ENCODE data around the gene SLC22A4.

The SLC22A4 gene

GRCh38 chr5:132281856-132282614 is 12.2 kb upstream of the SLC22A4 start:
- H4K91ac ChIP-seq (ENCODE audit: low read length) = no peak overlapping the region
- H3K9me3 ChIP-seq (ENCODE audit: control insufficient read depth, low read length) = no peaks in the 10 kb centered on the region
- H2AK5ac ChIP-seq (ENCODE audit: low read length, severe bottlenecking) = no peak overlapping the region
- no peak overlapping the region for H3K27ac ChIP-seq (ENCODE audit: low read length, poor library complexity, severe bottlenecking)
- DNase-seq = no peak
- no peak overlapping the region for H2BK15ac ChIP-seq (ENCODE audit: low read depth, poor library complexity, severe bottlenecking)
- no peak overlapping the region for H3K18ac ChIP-seq (ENCODE audit: low read depth in 1 of 2, low read length in 2 of 2)
- no peak overlapping the region for H2BK5ac ChIP-seq (ENCODE audit: low read depth, low read length, poor library complexity, severe bottlenecking)
- H3K4me3 ChIP-seq (ENCODE audit: insufficient read depth in 1 of 2, low read depth in 1 of 2, low read length in 2 of 2) = no peak overlapping the region
- no peak overlapping the region for H3K9ac ChIP-seq (ENCODE audit: low read length)
- H3K27me3 ChIP-seq (ENCODE audit: control insufficient read depth in 1 of 2, insufficient read depth in 1 of 2, low read length in 2 of 2) = no peaks in the 10 kb centered on the region
- H3K4me2 ChIP-seq (ENCODE audit: low read length, poor library complexity, severe bottlenecking) = no peak overlapping the region
- H3K36me3 ChIP-seq (ENCODE audit: control insufficient read depth in 1 of 2, insufficient read depth in 2 of 2, low read depth in 1 of 2, low read length in 2 of 2) = no peaks in the 10 kb centered on the region
- no peak overlapping the region for H3K14ac ChIP-seq (ENCODE audit: low read length in 2 of 2)
- peak overlapping the region in 1 of 2 experiments; percentile 9 for H3K23ac ChIP-seq (ENCODE audit: low read length in 2 of 2)
- no peak overlapping the region for H2BK12ac ChIP-seq (ENCODE audit: low read length in 2 of 2)
- H2AFZ ChIP-seq (ENCODE audit: low read depth, low read length) = no peak overlapping the region
- H3K4ac ChIP-seq (ENCODE audit: low read depth in 1 of 2, low read length in 2 of 2) = no peak overlapping the region
- no peaks in the 10 kb centered on the region for H3K4me1 ChIP-seq (ENCODE audit: control insufficient read depth, insufficient read depth, low read depth, low read length)
- no peak overlapping the region for H2BK120ac ChIP-seq (ENCODE audit: low read depth, low read length)
- no peaks in the 10 kb centered on the region for H3K79me1 ChIP-seq (replicated peaks; ENCODE audit: low read length, poor library complexity, severe bottlenecking)
- H4K8ac ChIP-seq (ENCODE audit: low read length) = no peak overlapping the region
- 87% methylated on average over 9 of the region's 9 CpGs for WGBS

- H4K8ac ChIP-seq (ENCODE audit: low read length) = no peak overlapping the region
- H3K4me2 ChIP-seq (ENCODE audit: low read length, poor library complexity, severe bottlenecking) = no peak overlapping the region
- H3K27me3 ChIP-seq (ENCODE audit: control insufficient read depth in 1 of 2, insufficient read depth in 1 of 2, low read length in 2 of 2) = no peaks in the 10 kb centered on the region
- no peak overlapping the region for H3K23ac ChIP-seq (ENCODE audit: low read length in 2 of 2)
- no peak overlapping the region for H3K18ac ChIP-seq (ENCODE audit: low read depth in 1 of 2, low read length in 2 of 2)
- no peak overlapping the region for H2BK12ac ChIP-seq (ENCODE audit: low read length in 2 of 2)
- H4K91ac ChIP-seq (ENCODE audit: low read length) = no peak overlapping the region
- DNase-seq = peak; percentile 70
- H3K4ac ChIP-seq (ENCODE audit: low read depth in 1 of 2, low read length in 2 of 2) = no peak overlapping the region
- H3K4me1 ChIP-seq (ENCODE audit: control insufficient read depth, insufficient read depth, low read depth, low read length) = no peaks in the 10 kb centered on the region
- no peak overlapping the region for H3K4me3 ChIP-seq (ENCODE audit: insufficient read depth in 1 of 2, low read depth in 1 of 2, low read length in 2 of 2)
- no peak overlapping the region for H2AK5ac ChIP-seq (ENCODE audit: low read length, severe bottlenecking)
- no peak overlapping the region for H2BK5ac ChIP-seq (ENCODE audit: low read depth, low read length, poor library complexity, severe bottlenecking)
- H3K27ac ChIP-seq (ENCODE audit: low read length, poor library complexity, severe bottlenecking) = no peak overlapping the region
- no peaks in the 10 kb centered on the region for H3K9me3 ChIP-seq (ENCODE audit: control insufficient read depth, low read length)
- H2BK15ac ChIP-seq (ENCODE audit: low read depth, poor library complexity, severe bottlenecking) = no peak overlapping the region
- H3K9ac ChIP-seq (ENCODE audit: low read length) = no peak overlapping the region
- H3K14ac ChIP-seq (ENCODE audit: low read length in 2 of 2) = no peak overlapping the region
- peaks cover 2% of the 10 kb centered on the region for H3K79me1 ChIP-seq (replicated peaks; ENCODE audit: low read length, poor library complexity, severe bottlenecking)
- no peak overlapping the region for H2BK120ac ChIP-seq (ENCODE audit: low read depth, low read length)
- no peak overlapping the region for H2AFZ ChIP-seq (ENCODE audit: low read depth, low read length)
- H3K36me3 ChIP-seq (ENCODE audit: control insufficient read depth in 1 of 2, insufficient read depth in 2 of 2, low read depth in 1 of 2, low read length in 2 of 2) = no peaks in the 10 kb centered on the region
- WGBS = 53% methylated on average over 5 of the region's 5 CpGs
Measured at GRCh38 chr5:132283423-132284043, 10.7 kb upstream of the SLC22A4 start.

- Histone ChIP-seq H3K9ac (ENCODE audit: low read length) (no peak overlapping the region), H3K4me2 (ENCODE audit: low read length, poor library complexity, severe bottlenecking) (no peak overlapping the region), H3K27ac (ENCODE audit: low read length, poor library complexity, severe bottlenecking) (no peak overlapping the region), H2BK5ac (ENCODE audit: low read depth, low read length, poor library complexity, severe bottlenecking) (no peak overlapping the region), H3K27me3 (ENCODE audit: control insufficient read depth in 1 of 2, insufficient read depth in 1 of 2, low read length in 2 of 2) (no peaks in the 10 kb centered on the region), H2AK5ac (ENCODE audit: low read length, severe bottlenecking) (no peak overlapping the region), H3K36me3 (ENCODE audit: control insufficient read depth in 1 of 2, insufficient read depth in 2 of 2, low read depth in 1 of 2, low read length in 2 of 2) (no peaks in the 10 kb centered on the region), H3K23ac (ENCODE audit: low read length in 2 of 2) (no peak overlapping the region), H2AFZ (ENCODE audit: low read depth, low read length) (no peak overlapping the region), H2BK12ac (ENCODE audit: low read length in 2 of 2) (no peak overlapping the region), H3K4me1 (ENCODE audit: control insufficient read depth, insufficient read depth, low read depth, low read length) (no peaks in the 10 kb centered on the region), H3K4me3 (ENCODE audit: insufficient read depth in 1 of 2, low read depth in 1 of 2, low read length in 2 of 2) (no peak overlapping the region), H3K4ac (ENCODE audit: low read depth in 1 of 2, low read length in 2 of 2) (no peak overlapping the region), H4K8ac (ENCODE audit: low read length) (no peak overlapping the region), H3K18ac (ENCODE audit: low read depth in 1 of 2, low read length in 2 of 2) (no peak overlapping the region), H2BK15ac (ENCODE audit: low read depth, poor library complexity, severe bottlenecking) (no peak overlapping the region), H4K91ac (ENCODE audit: low read length) (no peak overlapping the region), H2BK120ac (ENCODE audit: low read depth, low read length) (no peak overlapping the region), H3K9me3 (ENCODE audit: control insufficient read depth, low read length) (no peaks in the 10 kb centered on the region), H3K14ac (ENCODE audit: low read length in 2 of 2) (no peak overlapping the region), H3K79me1 (replicated peaks; ENCODE audit: low read length, poor library complexity, severe bottlenecking) (peaks cover 8% of the 10 kb centered on the region)
- DNase-seq = no peak
- WGBS = 100% methylated on average over 3 of the region's 3 CpGs
Measured at GRCh38 chr5:132289097-132289496, 5.1 kb upstream of the SLC22A4 start.

- Histone ChIP-seq H3K9me3 (ENCODE audit: control insufficient read depth, low read length) (no peaks in the 10 kb centered on the region), H2AK5ac (ENCODE audit: low read length, severe bottlenecking) (no peak overlapping the region), H3K14ac (ENCODE audit: low read length in 2 of 2) (no peak overlapping the region), H3K23ac (ENCODE audit: low read length in 2 of 2) (no peak overlapping the region), H2BK5ac (ENCODE audit: low read depth, low read length, poor library complexity, severe bottlenecking) (no peak overlapping the region), H3K4me3 (ENCODE audit: insufficient read depth in 1 of 2, low read depth in 1 of 2, low read length in 2 of 2) (no peak overlapping the region), H3K79me1 (replicated peaks; ENCODE audit: low read length, poor library complexity, severe bottlenecking) (peaks cover 13% of the 10 kb centered on the region), H2BK120ac (ENCODE audit: low read depth, low read length) (no peak overlapping the region), H3K18ac (ENCODE audit: low read depth in 1 of 2, low read length in 2 of 2) (no peak overlapping the region), H3K27ac (ENCODE audit: low read length, poor library complexity, severe bottlenecking) (no peak overlapping the region), H2BK12ac (ENCODE audit: low read length in 2 of 2) (no peak overlapping the region), H4K8ac (ENCODE audit: low read length) (no peak overlapping the region), H2AFZ (ENCODE audit: low read depth, low read length) (no peak overlapping the region), H3K4me2 (ENCODE audit: low read length, poor library complexity, severe bottlenecking) (no peak overlapping the region), H3K36me3 (ENCODE audit: control insufficient read depth in 1 of 2, insufficient read depth in 2 of 2, low read depth in 1 of 2, low read length in 2 of 2) (no peaks in the 10 kb centered on the region), H3K27me3 (ENCODE audit: control insufficient read depth in 1 of 2, insufficient read depth in 1 of 2, low read length in 2 of 2) (no peaks in the 10 kb centered on the region), H2BK15ac (ENCODE audit: low read depth, poor library complexity, severe bottlenecking) (no peak overlapping the region), H3K4ac (ENCODE audit: low read depth in 1 of 2, low read length in 2 of 2) (no peak overlapping the region), H4K91ac (ENCODE audit: low read length) (no peak overlapping the region), H3K9ac (ENCODE audit: low read length) (no peak overlapping the region), H3K4me1 (ENCODE audit: control insufficient read depth, insufficient read depth, low read depth, low read length) (peaks cover 10% of the 10 kb centered on the region)
- WGBS = 85% methylated on average over 2 of the region's 2 CpGs
- no peak for DNase-seq
Measured at GRCh38 chr5:132291026-132291425, 3.2 kb upstream of the SLC22A4 start.
